Dendritic cell treated with granulocyte-macrophage colony-stimulating factor and Interleukin-4, amounts not matched to agents 40 ng/mL and 50 ng/mL, for 4 days (primary cell): Measurements from ENCODE around the gene LRRC9.
"Not testable (repeated sequence)": the region's sequence is repeated elsewhere in the genome, so short reads cannot be mapped to it uniquely, and the experiment has no call there.

Experiments
- H3K27ac Mint-ChIP-seq: one replicate; pipeline ENCODE4 v1.8.0; 2022; ENCODE audit warnings: mild to moderate bottlenecking, mixed read lengths
- H3K27me3 Mint-ChIP-seq: one replicate; pipeline ENCODE4 v1.8.0; 2022; ENCODE audit warnings: mild to moderate bottlenecking, mixed read lengths
- H3K36me3 Mint-ChIP-seq: one replicate; pipeline ENCODE4 v1.8.0; 2022; ENCODE audit warnings: low read depth, mixed read lengths
- H3K4me1 Mint-ChIP-seq: one replicate; pipeline ENCODE4 v1.8.0; 2022; ENCODE audit warnings: low read depth, mixed read lengths
- H3K4me3 Mint-ChIP-seq: one replicate; pipeline ENCODE4 v1.8.0; 2022; ENCODE audit warnings: mild to moderate bottlenecking, moderate library complexity, mixed read lengths
- H3K9me3 Mint-ChIP-seq: one replicate; pipeline ENCODE4 v1.8.0; 2022; ENCODE audit warnings: mixed read lengths
- intact Hi-C: fragments of 100-400 bp; cut with micrococcal nuclease; formaldehyde crosslinking; loops from one replicate; pipeline ENCODE4 v1.15.0; 2022

LRRC9 gene

DNA sequence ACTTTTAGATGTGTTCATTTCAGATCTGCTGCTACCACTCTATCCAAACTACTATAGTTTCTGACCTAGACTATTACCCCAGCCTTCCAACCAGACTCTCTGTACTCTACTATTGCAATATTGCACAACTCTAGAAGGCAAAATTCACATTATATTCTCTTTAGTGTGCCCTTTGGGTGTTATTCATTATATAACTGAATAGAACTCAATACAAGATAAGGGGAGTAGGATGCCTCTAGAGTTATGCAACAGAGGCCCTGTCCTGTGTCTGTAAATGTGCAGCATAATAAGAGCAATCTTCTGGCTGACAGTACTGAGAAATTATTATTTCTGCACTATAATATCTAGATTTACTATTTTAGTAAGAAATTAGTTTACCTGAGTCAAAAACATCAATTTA is 63.1 kb downstream of the LRRC9 start:
- intact Hi-C loops: no loop called here
- H3K4me3 Mint-ChIP-seq: no peak overlapping the region
- no peaks in the 10 kb centered on the region for H3K9me3 Mint-ChIP-seq

DNA sequence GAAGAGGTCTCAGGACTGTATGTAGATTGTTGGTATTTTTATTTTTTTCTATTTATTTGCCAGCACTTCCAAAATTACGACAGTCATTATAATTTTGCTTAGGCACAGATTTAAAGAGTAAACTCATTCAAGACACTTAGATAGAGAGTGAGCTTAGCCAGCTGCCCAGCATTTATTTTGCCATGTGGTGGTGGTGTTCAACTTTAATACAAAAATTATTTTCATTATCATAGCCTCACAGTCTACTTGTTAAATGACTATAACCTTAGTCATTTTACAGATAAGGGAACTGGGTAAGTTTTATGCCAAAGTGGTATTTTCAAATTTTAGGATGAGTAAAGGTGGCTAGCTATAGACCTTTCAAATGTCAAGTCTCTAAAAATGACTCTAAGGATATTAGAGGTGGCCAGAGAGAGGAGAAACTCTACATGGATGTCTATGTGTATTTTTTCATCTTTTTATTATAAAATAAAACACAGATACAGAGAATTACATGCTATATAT is 66.7 kb downstream of the LRRC9 start:
- H3K27ac Mint-ChIP-seq: no peak overlapping the region
- H3K27me3 Mint-ChIP-seq: no peaks in the 10 kb centered on the region
- no peaks in the 10 kb centered on the region for H3K4me1 Mint-ChIP-seq
- no peaks in the 10 kb centered on the region for H3K36me3 Mint-ChIP-seq
- H3K4me3 Mint-ChIP-seq: no peak overlapping the region
- H3K9me3 Mint-ChIP-seq: peaks cover 20% of the 10 kb centered on the region
- intact Hi-C loops: no loop called here

More for the DNA sequence above, 63.1 kb downstream of the LRRC9 start:
- Mint-ChIP-seq H3K27me3 (no peaks in the 10 kb centered on the region), H3K27ac (no peak overlapping the region), H3K4me1 (no peaks in the 10 kb centered on the region), H3K36me3 (no peaks in the 10 kb centered on the region)

DNA sequence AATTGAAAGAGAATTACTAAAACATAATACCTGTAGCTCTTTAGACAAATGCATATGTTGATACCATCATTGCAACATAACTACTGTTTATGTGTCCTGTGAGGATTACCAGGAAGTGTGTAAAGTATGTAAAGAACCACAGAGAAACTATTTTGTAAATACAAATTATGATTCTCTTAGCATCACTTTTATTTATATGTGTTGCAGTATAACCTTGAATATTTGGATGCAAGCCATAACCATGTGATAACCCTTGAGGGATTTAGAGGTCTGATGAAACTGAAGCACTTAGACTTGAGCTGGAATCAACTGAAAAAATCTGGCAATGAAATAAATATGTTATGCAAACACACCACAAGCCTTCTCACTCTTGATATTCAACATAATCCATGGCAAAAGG is 77.5 kb downstream of the LRRC9 start:
- Mint-ChIP-seq H3K27ac (no peak overlapping the region), H3K4me1 (no peaks in the 10 kb centered on the region), H3K36me3 (no peaks in the 10 kb centered on the region), H3K4me3 (no peak overlapping the region), H3K9me3 (peaks cover 4% of the 10 kb centered on the region), H3K27me3 (no peaks in the 10 kb centered on the region)
- intact Hi-C loops: no loop called here

DNA sequence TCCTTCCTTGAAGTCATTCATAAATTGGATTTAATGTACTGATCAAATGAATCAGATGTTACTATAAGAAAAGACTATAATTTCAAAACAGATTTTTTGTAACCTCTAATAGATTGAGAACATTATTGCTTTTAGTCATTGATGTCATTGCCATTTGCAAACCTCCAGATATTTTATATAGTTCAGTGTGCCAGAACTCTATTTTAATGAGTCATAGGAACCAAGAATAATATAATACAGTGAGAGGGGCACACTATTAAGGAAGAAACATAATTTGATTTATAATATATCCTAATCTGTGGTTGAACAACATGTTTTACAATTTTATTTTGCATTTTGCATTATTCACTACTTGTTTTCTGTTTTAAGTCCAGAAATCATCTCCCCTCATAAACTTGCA is 78.0 kb downstream of the LRRC9 start:
- no peak overlapping the region for H3K4me3 Mint-ChIP-seq
- no peaks in the 10 kb centered on the region for H3K4me1 Mint-ChIP-seq
- H3K36me3 Mint-ChIP-seq: no peaks in the 10 kb centered on the region
- no peak overlapping the region for H3K27ac Mint-ChIP-seq
- H3K9me3 Mint-ChIP-seq: no peaks in the 10 kb centered on the region
- H3K27me3 Mint-ChIP-seq: no peaks in the 10 kb centered on the region
- intact Hi-C loops: no loop called here

DNA sequence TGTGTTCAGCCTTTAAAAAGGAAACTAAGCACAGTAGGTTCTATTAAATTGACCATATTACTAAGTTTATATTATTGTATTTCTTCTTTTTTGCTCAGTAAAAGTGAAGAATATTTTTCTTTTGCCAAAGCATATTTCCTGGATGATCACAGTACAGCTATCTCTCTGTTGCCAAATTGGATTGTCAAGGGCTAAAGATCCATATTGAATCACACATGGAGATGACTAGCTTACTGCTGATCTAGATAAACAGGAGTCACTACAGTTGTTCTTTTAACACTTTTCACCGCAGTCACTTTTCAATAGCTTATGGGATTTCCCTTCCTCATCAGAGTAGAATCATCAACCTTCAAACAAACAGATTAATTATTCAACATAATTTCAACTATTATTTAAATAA is 78.6 kb downstream of the LRRC9 start:
- intact Hi-C loops: no loop called here
- H3K27me3 Mint-ChIP-seq: no peaks in the 10 kb centered on the region
- H3K27ac Mint-ChIP-seq: no peak overlapping the region
- H3K9me3 Mint-ChIP-seq: no peaks in the 10 kb centered on the region
- no peaks in the 10 kb centered on the region for H3K4me1 Mint-ChIP-seq
- H3K4me3 Mint-ChIP-seq: no peak overlapping the region
- H3K36me3 Mint-ChIP-seq: no peaks in the 10 kb centered on the region

DNA sequence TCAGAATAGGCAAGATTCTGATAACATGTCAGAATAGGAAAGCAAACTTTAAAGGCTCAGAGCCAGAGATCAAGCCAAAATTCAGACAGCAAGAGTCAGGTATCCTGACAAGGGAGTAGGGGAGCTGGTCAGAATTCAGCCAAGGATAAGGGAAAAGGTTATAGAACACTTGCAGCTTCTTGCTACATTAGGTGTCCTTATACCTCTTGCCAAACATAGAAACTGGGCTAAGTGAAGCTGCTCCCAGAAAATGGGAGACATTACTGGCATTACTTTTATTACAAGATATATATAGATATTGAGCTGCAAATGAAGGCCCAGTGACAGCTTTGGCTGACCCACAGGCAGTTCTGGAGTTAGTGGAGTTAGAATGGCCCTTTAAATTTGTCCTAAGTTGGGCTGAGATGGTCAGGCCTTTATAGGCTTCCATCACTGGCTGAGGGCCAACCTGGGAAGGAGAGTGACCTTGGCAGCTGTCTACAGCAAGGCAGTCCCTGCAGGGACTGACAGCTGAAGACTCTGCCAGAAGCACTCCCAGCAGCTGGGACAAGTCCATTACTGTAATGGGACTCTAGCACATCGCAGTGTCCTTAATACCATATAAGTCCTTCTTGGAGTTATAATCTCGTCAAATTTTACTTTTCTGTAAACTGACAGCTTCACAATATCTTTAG is 83.0 kb downstream of the LRRC9 start:
- Mint-ChIP-seq H3K4me3 (no peak overlapping the region), H3K27me3 (no peaks in the 10 kb centered on the region), H3K27ac (no peak overlapping the region), H3K4me1 (no peaks in the 10 kb centered on the region), H3K36me3 (no peaks in the 10 kb centered on the region), H3K9me3 (no peaks in the 10 kb centered on the region)
- intact Hi-C loops: no loop called here

DNA sequence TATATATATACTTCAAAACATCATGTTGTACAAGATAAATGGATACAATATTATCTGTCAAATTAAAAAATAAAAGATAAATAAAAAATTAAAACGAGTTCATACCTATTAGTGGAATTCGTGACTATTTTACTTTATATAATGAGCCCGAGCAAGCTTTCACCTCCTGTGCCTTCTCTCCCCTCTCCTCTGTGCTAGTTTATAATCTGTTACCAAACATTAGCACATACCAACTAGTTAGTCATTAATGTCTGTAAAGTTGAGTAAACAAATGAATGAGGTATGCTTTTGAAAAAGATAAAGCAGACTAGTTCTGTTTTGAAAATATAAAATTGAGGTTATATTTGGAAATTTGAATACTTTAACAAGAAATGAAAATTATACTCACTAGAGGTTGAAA is 84.0 kb downstream of the LRRC9 start:
- Mint-ChIP-seq H3K4me3 (no peak overlapping the region), H3K36me3 (no peaks in the 10 kb centered on the region), H3K27ac (no peak overlapping the region), H3K9me3 (no peaks in the 10 kb centered on the region), H3K27me3 (no peaks in the 10 kb centered on the region), H3K4me1 (no peaks in the 10 kb centered on the region)
- intact Hi-C loops: no loop called here

DNA sequence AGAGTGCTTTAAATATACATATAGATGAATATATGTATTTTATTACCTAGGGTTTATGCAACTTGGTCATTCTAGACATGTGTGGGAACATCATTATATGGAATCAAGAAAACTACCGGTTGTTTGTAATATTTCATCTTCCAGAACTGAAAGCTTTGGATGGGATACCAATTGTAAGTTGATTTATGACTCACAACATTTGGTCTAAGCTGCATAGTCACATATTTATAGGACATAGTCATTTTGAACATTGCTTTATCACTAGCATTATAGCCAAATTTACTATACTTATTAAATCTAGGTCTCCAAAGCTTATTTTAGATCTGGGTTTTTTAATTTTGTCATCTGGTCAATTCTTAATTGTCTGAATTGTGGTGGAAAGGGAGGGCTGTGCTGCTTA is 88.1 kb downstream of the LRRC9 start:
- Mint-ChIP-seq H3K27ac (no peak overlapping the region), H3K4me1 (no peaks in the 10 kb centered on the region)
- intact Hi-C loops: no loop called here

DNA sequence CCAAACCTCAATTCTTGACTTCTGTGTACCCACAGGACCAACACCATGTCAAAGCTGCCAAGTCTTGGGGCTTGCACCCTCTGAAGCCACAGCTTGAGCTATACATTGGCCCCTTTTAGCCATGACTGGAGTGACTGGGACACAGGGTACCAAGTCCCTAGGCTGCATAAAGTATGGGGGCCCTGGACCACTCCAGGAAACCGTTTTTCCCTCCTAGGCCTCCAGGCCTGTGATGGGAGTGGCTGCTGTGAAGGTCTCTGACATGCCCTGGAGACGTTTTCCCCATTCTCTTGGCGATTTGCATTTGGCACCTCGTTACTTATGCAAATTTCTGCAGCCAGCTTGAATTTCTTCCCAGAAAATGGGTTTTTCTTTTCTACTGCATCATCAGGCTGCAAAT is 90.3 kb downstream of the LRRC9 start:
- intact Hi-C loops, H3K27ac Mint-ChIP-seq, H3K4me3 Mint-ChIP-seq, H3K27me3 Mint-ChIP-seq, H3K4me1 Mint-ChIP-seq, H3K36me3 Mint-ChIP-seq: not testable (repeated sequence)
- peaks cover 18% of the 10 kb centered on the region for H3K9me3 Mint-ChIP-seq

More for the DNA sequence above, 88.1 kb downstream of the LRRC9 start:
- no peaks in the 10 kb centered on the region for H3K36me3 Mint-ChIP-seq
- H3K4me3 Mint-ChIP-seq: no peak overlapping the region
- no peaks in the 10 kb centered on the region for H3K27me3 Mint-ChIP-seq
- H3K9me3 Mint-ChIP-seq: no peaks in the 10 kb centered on the region

DNA sequence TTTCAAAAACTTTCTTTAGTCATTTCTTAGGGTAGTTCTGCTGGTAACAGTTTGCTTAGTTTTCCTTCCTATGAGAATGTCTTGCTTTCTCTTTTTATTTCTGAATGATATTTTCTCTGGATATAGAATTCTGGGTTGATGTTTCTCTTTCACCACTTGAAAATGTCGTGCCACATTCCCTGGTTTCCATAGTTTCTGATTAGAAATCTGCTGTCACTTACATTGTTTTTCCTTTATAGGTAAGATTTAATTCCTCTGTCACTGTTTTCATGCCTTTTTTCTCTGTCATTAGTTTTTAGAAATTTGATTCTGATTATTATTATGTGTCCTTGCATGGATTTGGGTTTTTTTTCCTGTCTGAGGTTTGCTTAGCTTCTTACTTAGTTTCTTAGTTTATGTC is 94.5 kb downstream of the LRRC9 start:
- H3K4me3 Mint-ChIP-seq: no peak overlapping the region
- H3K27me3 Mint-ChIP-seq: no peaks in the 10 kb centered on the region
- H3K27ac Mint-ChIP-seq: no peak overlapping the region
- intact Hi-C loops: no loop called here
- H3K4me1 Mint-ChIP-seq: no peaks in the 10 kb centered on the region
- peaks cover 20% of the 10 kb centered on the region for H3K9me3 Mint-ChIP-seq
- H3K36me3 Mint-ChIP-seq: no peaks in the 10 kb centered on the region

DNA sequence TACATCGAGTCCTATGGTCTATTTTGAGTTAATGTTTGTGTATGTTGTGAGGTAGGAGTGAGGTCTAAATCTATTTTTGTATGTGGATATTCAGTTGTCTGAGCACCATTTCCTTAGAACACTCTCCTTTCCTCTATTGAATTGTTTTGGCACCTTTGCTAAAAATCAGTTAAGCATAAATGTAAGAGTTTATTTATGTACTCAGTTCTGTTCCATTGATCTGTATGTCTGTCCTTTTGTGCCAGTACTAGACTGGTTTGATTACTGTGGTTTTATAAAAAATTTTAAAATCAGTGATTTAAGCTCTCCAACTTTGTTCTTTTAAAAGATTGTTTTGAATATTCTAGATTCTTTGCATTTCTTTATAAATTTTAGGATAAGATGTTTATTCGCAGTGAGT is 101.7 kb downstream of the LRRC9 start:
- no peaks in the 10 kb centered on the region for H3K36me3 Mint-ChIP-seq
- intact Hi-C loops: no loop called here
- H3K4me3 Mint-ChIP-seq: no peak overlapping the region
- no peaks in the 10 kb centered on the region for H3K27me3 Mint-ChIP-seq
- no peaks in the 10 kb centered on the region for H3K4me1 Mint-ChIP-seq
- H3K27ac Mint-ChIP-seq: no peak overlapping the region
- H3K9me3 Mint-ChIP-seq: peaks cover 9% of the 10 kb centered on the region

DNA sequence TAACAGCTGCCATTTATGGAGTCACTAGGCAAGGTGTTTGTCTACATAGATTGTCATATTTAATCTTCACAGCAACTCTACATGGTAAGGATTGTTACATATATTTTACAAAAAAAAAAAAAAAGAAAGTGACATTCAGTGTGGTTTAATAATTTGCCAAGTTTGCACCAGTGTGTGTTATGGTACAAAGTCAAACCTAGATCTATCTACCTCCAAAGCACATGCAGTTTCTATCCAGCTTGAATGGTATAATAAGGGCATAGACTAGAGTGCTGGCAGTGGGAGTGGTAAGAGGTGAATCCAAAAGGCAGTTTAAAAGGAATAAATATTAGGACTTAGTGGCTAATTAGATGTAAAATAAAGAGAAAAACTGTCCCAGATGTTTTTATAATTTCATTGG is 105.6 kb downstream of the LRRC9 start:
- H3K4me3 Mint-ChIP-seq: no peak overlapping the region
- H3K4me1 Mint-ChIP-seq: no peaks in the 10 kb centered on the region
- H3K27me3 Mint-ChIP-seq: no peaks in the 10 kb centered on the region
- no peak overlapping the region for H3K27ac Mint-ChIP-seq
- peaks cover 9% of the 10 kb centered on the region for H3K9me3 Mint-ChIP-seq
- intact Hi-C loops: no loop called here
- H3K36me3 Mint-ChIP-seq: no peaks in the 10 kb centered on the region

DNA sequence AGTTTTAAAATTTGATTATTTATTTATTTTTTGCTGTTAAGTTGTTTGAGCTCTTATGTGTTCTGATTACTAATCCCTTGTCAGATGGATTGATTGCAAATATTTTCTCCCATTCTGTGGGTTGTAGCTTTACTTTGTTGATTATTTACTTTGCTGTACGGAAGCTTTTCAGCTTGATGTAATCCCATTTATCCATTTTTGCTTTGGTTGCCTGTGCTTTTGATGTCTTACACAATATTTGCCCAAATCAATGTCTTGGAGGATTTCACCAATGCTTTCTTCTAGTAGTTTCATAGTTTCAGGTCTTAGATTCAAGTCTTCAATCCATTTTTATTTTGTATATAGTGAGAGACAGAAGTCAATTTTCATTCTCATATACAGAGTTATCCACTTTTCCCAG is 115.2 kb downstream of the LRRC9 start:
- H3K9me3 Mint-ChIP-seq: no peaks in the 10 kb centered on the region

DNA sequence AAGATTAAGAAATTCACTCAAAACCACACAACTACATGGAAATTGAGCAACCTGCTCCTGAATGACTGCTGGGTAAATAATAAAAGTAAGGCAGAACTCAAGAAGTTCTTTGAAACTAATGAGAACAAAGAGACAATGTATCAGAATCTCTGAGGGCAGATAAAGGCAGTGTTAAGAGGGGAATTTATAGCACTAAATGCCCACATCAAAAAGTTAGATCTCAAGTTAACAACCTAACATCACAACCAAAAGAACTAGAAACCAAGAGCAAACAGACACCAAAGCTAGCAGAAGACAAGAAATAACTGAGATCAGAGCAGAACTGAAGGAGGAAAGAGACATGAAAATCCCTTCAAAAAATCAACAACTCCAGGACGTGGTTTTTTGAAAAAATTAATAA is 128.0 kb downstream of the LRRC9 start:
- H3K4me1 Mint-ChIP-seq, H3K4me3 Mint-ChIP-seq, H3K27ac Mint-ChIP-seq, H3K27me3 Mint-ChIP-seq, intact Hi-C loops, H3K36me3 Mint-ChIP-seq: not testable (repeated sequence)
- peaks cover 19% of the 10 kb centered on the region for H3K9me3 Mint-ChIP-seq

More for the DNA sequence above, 115.2 kb downstream of the LRRC9 start:
- intact Hi-C loops: no loop called here
- Mint-ChIP-seq H3K4me1 (no peaks in the 10 kb centered on the region), H3K4me3 (no peak overlapping the region), H3K27ac (no peak overlapping the region), H3K27me3 (peaks cover 5% of the 10 kb centered on the region), H3K36me3 (no peaks in the 10 kb centered on the region)

DNA sequence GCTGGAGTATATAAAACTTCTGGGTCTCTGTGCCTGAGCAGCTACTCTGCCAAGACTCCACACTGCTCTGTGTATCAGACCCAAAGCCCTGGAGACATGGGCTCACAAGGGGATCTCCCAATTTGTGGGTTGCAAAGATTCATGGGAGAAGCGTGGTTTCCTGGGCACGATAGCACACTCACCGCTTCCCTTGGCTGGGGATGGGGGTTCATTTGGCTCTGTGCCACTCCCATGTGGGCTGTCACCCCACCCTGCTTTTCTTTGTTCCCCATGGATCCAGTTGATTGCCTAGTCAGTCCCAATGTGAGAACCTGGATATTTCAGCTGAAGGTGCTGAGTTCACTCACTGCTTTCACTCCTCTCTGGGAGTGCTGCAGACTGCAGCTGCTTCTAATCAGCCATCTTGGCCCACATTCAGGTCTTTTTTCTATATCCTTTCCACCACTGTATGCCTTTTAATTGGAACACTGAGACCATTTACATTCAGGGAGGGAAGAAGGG is 131.8 kb downstream of the LRRC9 start:
- no peaks in the 10 kb centered on the region for H3K36me3 Mint-ChIP-seq
- no peaks in the 10 kb centered on the region for H3K9me3 Mint-ChIP-seq
- H3K4me3 Mint-ChIP-seq: no peak overlapping the region
- peaks cover 4% of the 10 kb centered on the region for H3K4me1 Mint-ChIP-seq
- intact Hi-C loops: no loop called here
- no peaks in the 10 kb centered on the region for H3K27me3 Mint-ChIP-seq
- H3K27ac Mint-ChIP-seq: no peak overlapping the region
